ENCODE measurements around the gene CUBN.
A peak's percentile ranks its signal among the peaks of the same experiment; 100 is the strongest.
"Not testable (repeated sequence)": the region's sequence is repeated elsewhere in the genome, so short reads cannot be mapped to it uniquely, and the experiment has no call there.

Gene CUBN

DNA sequence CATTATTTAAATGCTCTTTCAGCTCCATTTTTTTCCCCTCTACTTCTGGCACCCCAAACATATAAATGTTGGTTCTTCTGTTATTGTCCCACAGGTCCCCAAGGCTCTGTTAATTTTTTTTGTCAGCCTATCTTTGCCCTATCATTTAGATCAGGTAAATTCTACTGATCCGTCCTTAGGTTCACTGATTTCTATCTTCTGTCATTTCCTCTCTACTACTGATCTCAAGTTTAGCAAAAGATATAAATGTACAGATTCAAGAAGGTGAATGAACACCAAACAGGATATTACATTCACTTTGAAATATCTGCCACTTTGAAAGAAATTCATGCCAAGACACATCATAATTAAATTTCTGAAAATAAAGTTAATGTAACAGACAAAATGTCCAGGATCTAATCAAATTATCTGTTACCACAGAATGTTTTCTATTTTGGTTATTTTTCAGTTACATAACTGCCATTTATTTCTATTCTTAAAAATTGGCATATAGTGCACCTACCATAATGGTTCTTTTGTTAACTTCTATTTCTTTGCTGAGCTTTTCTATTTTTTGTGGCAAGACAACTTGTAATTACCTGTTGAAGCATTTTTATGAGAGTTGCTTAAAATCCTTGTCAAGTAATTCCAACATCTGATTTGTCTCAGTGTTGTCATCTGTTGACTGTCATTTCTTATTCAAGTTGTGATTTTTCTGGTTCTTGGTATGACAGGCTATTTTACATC lies 12.1 kb upstream of the CUBN start:
- no peak for DNase-seq

DNA sequence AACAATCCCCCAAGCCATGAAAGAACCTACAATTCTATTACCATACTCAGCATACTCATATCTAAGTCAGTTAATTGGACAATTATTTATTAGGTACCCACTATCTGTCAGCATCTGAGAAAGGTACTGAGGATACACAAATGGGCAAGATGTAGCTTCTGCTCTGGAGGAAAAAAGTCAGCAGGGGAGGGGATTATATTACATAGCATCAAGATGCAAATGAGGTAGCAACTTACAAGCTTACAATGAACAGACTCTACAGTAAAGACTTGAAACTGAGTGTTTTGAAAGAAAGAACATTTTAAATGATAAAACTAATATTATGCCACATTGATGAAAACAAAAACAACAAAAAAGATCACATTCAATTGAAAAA lies 10.8 kb upstream of the CUBN start:
- no peak for DNase-seq

DNA sequence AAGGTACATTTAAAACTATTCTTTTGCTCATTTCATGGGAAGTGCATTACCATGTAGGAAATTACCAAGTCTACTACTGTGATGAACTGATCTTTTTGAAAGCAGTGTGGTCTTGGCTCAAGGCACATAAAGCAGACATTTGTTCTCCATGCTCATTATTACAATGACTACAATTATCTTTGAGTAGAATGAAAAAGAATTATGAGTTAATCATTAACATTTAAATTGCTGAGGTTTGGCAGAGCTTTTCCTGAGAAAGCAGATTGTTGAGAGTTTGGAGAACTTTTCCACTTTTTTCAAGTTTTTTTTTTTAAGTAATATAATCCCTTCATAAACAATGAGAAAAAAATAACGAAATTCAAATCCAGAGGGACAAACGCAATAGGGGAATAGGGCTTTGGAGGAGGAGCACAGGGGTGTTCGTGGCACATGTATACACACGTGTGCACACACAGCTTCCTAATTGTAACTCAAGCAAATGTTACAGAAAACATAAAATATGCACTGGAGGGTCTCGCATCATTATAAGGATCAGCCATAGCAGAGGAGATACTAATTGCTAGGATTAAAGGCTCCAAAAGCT lies 8.9 kb upstream of the CUBN start:
- no peak for DNase-seq

GRCh38 chr10:17134737-17135260 lies 5.2 kb upstream of the CUBN start:
- peak; percentile 47 for DNase-seq

DNA sequence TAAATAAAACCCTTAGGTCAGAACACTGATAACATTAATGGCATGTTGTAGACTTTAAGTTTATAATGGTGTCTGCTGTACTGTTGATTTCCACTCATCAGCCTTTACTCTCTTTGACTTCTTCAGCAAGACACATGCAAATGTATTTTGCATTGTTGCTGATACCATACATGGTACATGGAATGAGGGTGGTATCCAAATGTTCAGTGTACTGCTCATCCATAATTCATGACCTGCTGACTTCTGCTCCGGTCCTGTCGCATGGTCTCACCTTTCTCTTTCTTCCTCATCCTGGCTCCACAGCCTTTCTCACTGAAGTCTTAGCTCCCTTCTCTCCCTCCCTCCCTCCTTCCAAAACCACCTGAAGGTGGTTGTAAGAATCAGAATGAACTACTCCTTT lies 4.7 kb upstream of the CUBN start:
- DNase-seq, result no peak

DNA sequence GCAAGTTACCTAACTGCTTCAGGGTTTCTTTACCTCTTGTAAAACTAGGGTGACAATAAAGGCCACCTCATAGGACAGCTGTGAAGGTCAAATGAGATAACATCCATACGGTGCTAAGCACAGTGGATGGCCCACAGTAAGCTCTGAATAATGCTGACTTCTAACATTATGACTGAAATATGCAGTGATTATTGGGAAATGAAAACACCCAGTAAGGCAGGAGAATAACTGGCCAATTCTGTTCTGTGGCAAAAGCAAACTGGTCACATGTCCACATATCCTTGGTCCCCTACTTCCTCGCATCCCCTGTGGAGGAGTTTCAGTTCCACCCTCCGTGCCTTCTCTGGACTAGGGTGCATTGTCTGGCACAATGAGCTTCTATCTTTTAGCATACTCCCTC lies 1.4 kb downstream of the CUBN start:
- no peak for DNase-seq

- DNase-seq, result no peak
These were observed 3.3 kb downstream of the CUBN start for GRCh38 chr10:17126327-17126726.

GRCh38 chr10:17125206-17125893 lies 4.3 kb downstream of the CUBN start:
- DNase-seq, result no peak

- no peak for DNase-seq
These were observed 5.7 kb downstream of the CUBN start for GRCh38 chr10:17123961-17124360.

GRCh38 chr10:17122726-17123661 lies 6.6 kb downstream of the CUBN start:
- peak; percentile 79 for DNase-seq

DNA sequence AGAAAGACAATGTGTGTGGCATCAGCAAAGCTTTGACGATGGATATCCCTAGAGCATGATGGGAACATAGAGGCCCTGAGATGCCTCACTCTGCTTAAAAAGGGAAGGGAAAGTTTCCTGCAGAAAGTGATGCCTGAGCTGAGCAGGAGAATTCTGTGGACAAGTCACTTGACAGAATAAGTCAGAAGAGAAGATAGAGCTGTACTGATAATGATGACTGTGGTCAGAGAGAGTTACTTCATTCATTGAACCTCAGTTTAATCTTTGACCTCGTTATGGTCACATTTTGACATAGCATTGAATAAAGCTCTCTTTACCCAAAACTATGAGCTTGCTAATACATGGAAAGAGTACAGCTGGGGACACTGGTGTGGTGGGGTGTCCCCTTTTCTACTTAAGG lies 7.6 kb downstream of the CUBN start:
- DNase-seq, result no peak

DNA sequence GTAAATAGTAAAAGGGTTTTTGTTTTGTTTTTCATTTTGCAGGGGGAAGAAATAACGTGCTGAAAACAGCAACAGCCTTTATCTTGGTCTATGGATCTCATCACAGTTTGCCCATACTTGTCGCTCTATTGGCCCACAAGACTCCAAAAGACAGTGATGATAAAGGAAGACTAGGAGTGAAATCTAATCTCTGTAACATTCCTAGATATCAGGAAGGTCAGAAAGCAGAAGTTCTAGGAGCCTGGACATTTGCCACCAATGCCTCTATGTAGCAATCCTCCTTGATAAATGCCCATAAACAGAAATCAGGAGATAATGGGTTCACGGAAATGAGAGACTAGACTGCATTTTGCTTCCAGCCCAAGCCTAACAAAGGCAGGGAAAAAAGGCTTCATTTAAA lies 8.9 kb downstream of the CUBN start:
- DNase-seq, result no peak

GRCh38 chr10:17119845-17120244 lies 9.8 kb downstream of the CUBN start:
- DNase-seq, result no peak

- no peak for DNase-seq
These were observed 13.4 kb downstream of the CUBN start for GRCh38 chr10:17116193-17116592.

GRCh38 chr10:17115683-17116082 lies 13.9 kb downstream of the CUBN start:
- peak; percentile 47 for DNase-seq

DNA sequence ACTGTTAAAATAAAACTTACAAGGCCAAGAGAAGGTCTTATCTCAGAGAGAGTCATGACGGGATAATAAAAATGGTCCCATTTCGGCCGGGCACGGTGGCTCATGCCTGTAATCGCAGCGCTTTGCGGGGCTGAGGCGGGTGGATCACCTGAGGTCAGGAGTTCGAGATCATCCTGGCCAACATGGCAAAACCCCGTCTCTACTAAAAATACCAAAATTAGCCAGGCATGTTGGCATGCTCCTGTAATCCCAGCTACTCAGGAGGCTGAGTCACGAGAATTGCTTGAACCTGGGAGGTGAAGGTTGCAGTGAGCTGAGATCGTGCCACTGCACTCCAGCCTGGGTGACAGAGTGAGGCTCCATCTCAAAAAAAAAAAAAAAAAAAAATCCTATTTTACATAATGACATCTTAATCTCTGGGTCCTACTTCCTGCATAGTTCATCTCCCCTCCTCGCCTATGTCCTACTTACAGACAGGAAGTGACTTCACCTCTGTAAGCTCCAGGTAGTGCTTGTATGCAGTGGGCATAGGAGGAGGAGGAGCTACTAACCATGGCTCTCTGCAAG lies 14.7 kb downstream of the CUBN start:
- DNase-seq, result not testable (repeated sequence)

GRCh38 chr10:17113889-17114540 lies 15.6 kb downstream of the CUBN start:
- DNase-seq, result peak; percentile 55

DNA sequence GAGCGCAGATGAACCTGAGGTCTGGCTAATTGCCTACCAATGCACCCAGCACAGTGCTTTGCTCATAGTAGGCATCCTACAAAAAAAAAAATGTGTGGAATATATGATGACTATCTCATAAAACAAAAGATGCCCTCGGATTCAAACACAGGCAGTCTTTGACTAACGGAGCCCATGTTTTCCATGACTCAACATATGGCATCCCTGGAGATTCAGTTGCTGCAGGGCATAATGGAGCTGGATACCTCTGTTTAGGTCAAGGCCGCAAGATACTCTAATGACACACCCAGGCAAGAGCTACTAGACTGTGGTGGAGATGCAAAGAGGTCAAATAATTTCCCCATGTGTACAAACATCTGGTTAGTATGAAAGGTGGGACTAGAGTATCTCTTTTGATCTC lies 16.3 kb downstream of the CUBN start:
- no peak for DNase-seq

GRCh38 chr10:17112566-17112965 lies 17.0 kb downstream of the CUBN start:
- no peak for DNase-seq

DNA sequence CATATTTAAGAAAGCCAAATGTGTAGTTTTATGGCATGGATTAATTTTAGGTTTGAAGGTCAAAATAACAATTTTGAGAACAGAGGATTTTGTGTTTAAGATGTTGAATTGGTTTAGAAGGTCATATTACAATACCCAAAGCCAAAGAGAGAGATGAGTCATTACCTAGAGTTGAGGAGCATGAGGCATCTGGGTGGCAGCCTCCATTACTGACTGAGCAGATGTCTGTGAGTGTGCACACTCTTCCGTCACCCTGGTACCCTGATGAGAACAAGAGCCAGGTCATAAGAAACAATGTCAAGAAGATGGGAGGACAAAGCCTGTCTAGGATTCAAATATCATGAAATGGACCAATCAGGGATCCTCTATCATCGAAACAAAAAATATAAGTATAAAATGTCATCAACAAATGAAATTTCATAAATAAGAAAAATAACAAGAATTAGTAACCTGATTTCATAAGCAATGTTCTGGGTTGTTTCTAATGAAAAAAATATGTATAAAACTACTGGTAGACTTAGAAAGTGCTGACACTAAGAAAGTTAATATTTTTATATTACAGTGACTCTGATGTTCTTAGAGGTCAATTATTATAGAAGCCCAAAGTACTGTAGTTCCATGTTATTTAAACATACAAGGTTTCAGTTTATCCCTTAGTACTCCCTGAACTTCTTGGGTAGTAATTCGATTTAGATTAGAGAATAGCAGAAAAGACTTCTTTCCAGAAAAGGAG lies 20.0 kb downstream of the CUBN start:
- peak; percentile 67 for DNase-seq

- DNase-seq, result no peak
These were observed 20.6 kb downstream of the CUBN start for GRCh38 chr10:17109046-17109445.

All from fibroblast of skin of scalp (primary cell).